OCI-LY3 (cell line): Measurements from ENCODE around the gene TRIO.

Source experiments
- H2AFZ ChIP-seq: fragments of 200-600, 300-600 bp; shearing (Covaris generic); 2 replicates; pipeline ENCODE4 v1.6.0; 2014; ENCODE audit warnings: antibody characterized with exemption, low read depth, low read length
- H3K27ac ChIP-seq: fragments of 200-600, 300-600 bp; sonication (generic); 2 replicates; pipeline ENCODE4 v1.5.1; 2014; ENCODE audit warnings: mild to moderate bottlenecking, low read length, moderate library complexity, mixed read lengths
- H3K27me3 ChIP-seq: fragments of 200-600, 300-600 bp; sonication (generic); 2 replicates; pipeline ENCODE4 v1.6.1; 2014; ENCODE audit warnings: low read depth, low read length, mixed read lengths
- H3K36me3 ChIP-seq: fragments of 200-600, 300-600 bp; sonication (generic); replicated peaks from 2 replicates; pipeline ENCODE3; 2014; ENCODE audit warnings: low read depth, low read length, mixed read lengths
- H3K4me1 ChIP-seq: fragments of 300-600, 200-600 bp; sonication (generic); 2 replicates; pipeline ENCODE4 v1.6.1; 2014; ENCODE audit warnings: low read length, mixed read lengths
- H3K4me2 ChIP-seq: fragments of 200-600, 300-600 bp; sonication (generic); 2 replicates; pipeline ENCODE4 v1.6.1; 2014; ENCODE audit warnings: low read length, mixed read lengths
- H3K4me3 ChIP-seq: fragments of 300-600, 200-600 bp; sonication (generic); 2 replicates; pipeline ENCODE4 v1.5.1; 2014; ENCODE audit warnings: antibody characterized with exemption, mild to moderate bottlenecking, low read length, moderate library complexity
- H3K79me2 ChIP-seq: fragments of 300-600, 200-600 bp; shearing (Covaris generic); 2 replicates; pipeline ENCODE4 v1.6.1; 2014; ENCODE audit warnings: mild to moderate bottlenecking, low read length, mixed read lengths
- H3K9ac ChIP-seq: fragments of 300-600, 200-600 bp; shearing (Covaris generic); 2 replicates; pipeline ENCODE4 v1.6.0; 2014; ENCODE audit warnings: mild to moderate bottlenecking, low read length, moderate library complexity
- H3K9me3 ChIP-seq: fragments of 200-600, 300-600 bp; shearing (Covaris generic); 2 replicates; pipeline ENCODE4 v1.6.1; 2014; ENCODE audit warnings: low read length, mixed read lengths; ENCODE audit not compliant: insufficient read depth
- H4K20me1 ChIP-seq: fragments of 200-600, 300-600 bp; sonication (generic); 2 replicates; pipeline ENCODE4 v1.6.1; 2016; ENCODE audit warnings: low read length, mixed read lengths; ENCODE audit not compliant: insufficient read depth
- CTCF ChIP-seq: fragments of 200-600, 300-600 bp; sonication (generic); IDR thresholded peaks from 2 replicates; pipeline ENCODE4 v1.5.1; 2014; ENCODE audit warnings: antibody characterized with exemption, low read length, low read depth
- EZH2phosphoT487 ChIP-seq: fragments of 200-600 bp; shearing (Covaris generic); IDR thresholded peaks from 2 replicates; pipeline ENCODE4 v1.6.1; 2018; ENCODE audit warnings: antibody characterized with exemption, mixed run types, low read depth

TRIO gene

GRCh38 chr5:14263113-14263512 lies 120.0 kb downstream of the TRIO start:
- Histone ChIP-seq H3K79me2 (no peaks in the 10 kb centered on the region), H3K4me2 (no peak overlapping the region), H3K4me1 (no peaks in the 10 kb centered on the region)

GRCh38 chr5:14263699-14264098 lies 120.6 kb downstream of the TRIO start:
- no peak overlapping the region for H3K9ac ChIP-seq
- no peaks in the 10 kb centered on the region for H3K36me3 ChIP-seq
- TF ChIP-seq CTCF, result no peak
- TF ChIP-seq EZH2phosphoT487, result no peak
- no peak overlapping the region for H3K4me2 ChIP-seq
- H2AFZ ChIP-seq, result no peak overlapping the region
- 0 out of 2 replicates have a peak, but pooled peaks cover 3% of the 10 kb centered on the region for H3K27me3 ChIP-seq
- H3K4me3 ChIP-seq, result no peak overlapping the region
- no peaks in the 10 kb centered on the region for H3K9me3 ChIP-seq
- H3K27ac ChIP-seq, result no peak overlapping the region
- no peaks in the 10 kb centered on the region for H3K4me1 ChIP-seq
- no peaks in the 10 kb centered on the region for H4K20me1 ChIP-seq
- H3K79me2 ChIP-seq, result no peaks in the 10 kb centered on the region

More at GRCh38 chr5:14263113-14263512, 120.0 kb downstream of the TRIO start:
- Histone ChIP-seq H3K36me3 (no peaks in the 10 kb centered on the region), H3K9me3 (no peaks in the 10 kb centered on the region), H3K4me3 (no peak overlapping the region), H3K27me3 (0 out of 2 replicates have a peak, but pooled peaks cover 3% of the 10 kb centered on the region), H4K20me1 (no peaks in the 10 kb centered on the region), H2AFZ (no peak overlapping the region), H3K27ac (no peak overlapping the region), H3K9ac (no peak overlapping the region)
- no peak for TF ChIP-seq EZH2phosphoT487
- no peak for TF ChIP-seq CTCF

- Histone ChIP-seq H3K9me3 (no peaks in the 10 kb centered on the region), H3K27me3 (0 out of 2 replicates have a peak, but pooled peaks cover 3% of the 10 kb centered on the region), H3K9ac (no peak overlapping the region), H3K27ac (no peak overlapping the region), H3K36me3 (no peaks in the 10 kb centered on the region), H3K79me2 (no peaks in the 10 kb centered on the region), H3K4me3 (no peak overlapping the region), H2AFZ (no peak overlapping the region), H4K20me1 (no peaks in the 10 kb centered on the region), H3K4me2 (no peak overlapping the region), H3K4me1 (no peaks in the 10 kb centered on the region)
- TF ChIP-seq CTCF (no peak), EZH2phosphoT487 (no peak)
Observed at GRCh38 chr5:14264605-14265316, 121.6 kb downstream of the TRIO start.

- Histone ChIP-seq H2AFZ (no peak overlapping the region), H3K79me2 (no peaks in the 10 kb centered on the region), H3K27me3 (0 out of 2 replicates have a peak, but pooled peaks cover 3% of the 10 kb centered on the region), H4K20me1 (no peaks in the 10 kb centered on the region), H3K4me3 (no peak overlapping the region), H3K9ac (no peak overlapping the region), H3K27ac (no peak overlapping the region), H3K4me1 (no peaks in the 10 kb centered on the region), H3K36me3 (no peaks in the 10 kb centered on the region), H3K9me3 (no peaks in the 10 kb centered on the region), H3K4me2 (no peak overlapping the region)
- TF ChIP-seq CTCF (no peak), EZH2phosphoT487 (no peak)
Observed at GRCh38 chr5:14265570-14265969, 122.4 kb downstream of the TRIO start.
